ENCODE measurements around the gene NNT. TPM values are rescaled to one million over a fixed set of nuclear protein-coding genes. Genes with fewer than 3 reads are reported as not detected.

NNT gene
- total and polyA plus RNA-seq, 2 of the 8 experiments (the other 6 are each of a cell fraction or from before 2014, with no cell fraction given): 11.0 to 22.2 TPM

GRCh38 chr5:43582082-43583005 is 20.6 kb upstream of the NNT start (continued):
- TF ChIP-seq RAD21 (IDR thresholded peaks at IDR 0.05 in 1 of 2, conservative IDR thresholded peaks at IDR 0.05 in 1 of 2; ENCODE audit: low read depth in 2 of 2, low read length in 2 of 2) (no peak), RBBP5 (IDR thresholded peaks at IDR 0.05; ENCODE audit: borderline replicate concordance, low read depth, low read length) (no peak), BACH1 (IDR thresholded peaks at IDR 0.05; ENCODE audit: low read length) (no peak), TBP (IDR thresholded peaks at IDR 0.05; ENCODE audit: low read depth, low read length) (no peak), POLR2AphosphoS5 (IDR thresholded peaks at IDR 0.05; ENCODE audit: low read depth, low read length) (no peak), CBX5 (IDR thresholded peaks at IDR 0.05; ENCODE audit: low read depth, low read length) (no peak), MAFK (IDR thresholded peaks at IDR 0.05; ENCODE audit: low read depth, low read length) (no peak)
